HEK293 (cell line): ENCODE measurements around the gene LRP1B.

ENCODE experiments used
- CTCF ChIA-PET: fragments of 350-600 bp; formaldehyde crosslinking; extraction: SDS; loops from one replicate; lab custom pipeline; 2021; ENCODE audit warnings: antibody characterized with exemption; lab: Yijun Ruan, JAX
- POLR2A ChIA-PET: fragments of 300-600 bp; formaldehyde crosslinking; extraction: SDS; loops from one replicate; lab custom pipeline; 2020; ENCODE audit warnings: antibody characterized with exemption, inconsistent platforms; lab: Yijun Ruan, JAX
- H3K27ac ChIP-seq: fragments of 200-500 bp; sonication (Bioruptor generic); 2 replicates; pipeline ENCODE4 v1.5.1; 2014; ENCODE audit warnings: low read depth, low read length, control low read depth, inconsistent platforms; ENCODE audit errors: extremely low read depth
- H3K36me3 ChIP-seq, 2 experiments: fragments of 200-500 bp in 1 of 2; sonication (Bioruptor generic) in 1 of 2; 1 replicate in 1 of 2; 2 replicates in 1 of 2; pipeline ENCODE4 v1.5.1; 2014 to 2017; ENCODE audit warnings: inconsistent platforms in 2 of 2, low read length in 2 of 2; ENCODE audit not compliant: control insufficient read depth in 2 of 2, insufficient read depth in 1 of 2
- H3K4me1 ChIP-seq: fragments of 200-500 bp; sonication (Bioruptor generic); 2 replicates; pipeline ENCODE4 v1.5.1; 2014; ENCODE audit warnings: mild to moderate bottlenecking, low read length, inconsistent platforms; ENCODE audit not compliant: control insufficient read depth, insufficient read depth
- H3K4me3 ChIP-seq: 2 replicates; pipeline ENCODE4 v1.5.1; 2011; ENCODE audit warnings: low read depth, mild to moderate bottlenecking, control low read depth, low read length, moderate library complexity
- H3K9me3 ChIP-seq: fragments of 200-500 bp; sonication (Bioruptor generic); 2 replicates; pipeline ENCODE4 v1.5.1; 2014; ENCODE audit warnings: low read depth, low read length, inconsistent platforms; ENCODE audit not compliant: control insufficient read depth, insufficient read depth
- EGR2 ChIP-seq: fragments of 450-650 bp; formaldehyde crosslinking; IDR thresholded peaks from 2 replicates; pipeline ENCODE4 v1.5.1; 2016; ENCODE audit warnings: low read depth, missing biosample characterization, missing genetic modification characterization
- GLIS1 ChIP-seq: fragments of 450-650 bp; formaldehyde crosslinking; IDR thresholded peaks from 2 replicates; pipeline ENCODE4 v1.5.1; 2016; ENCODE audit warnings: missing biosample characterization, missing genetic modification characterization
- GLIS2 ChIP-seq: fragments of 450-650 bp; formaldehyde crosslinking; IDR thresholded peaks from 2 replicates; pipeline ENCODE4 v1.5.1; 2016; ENCODE audit warnings: missing biosample characterization, missing genetic modification characterization
- KLF16 ChIP-seq: fragments of 450-650 bp; formaldehyde crosslinking; IDR thresholded peaks from 2 replicates; pipeline ENCODE4 v1.5.1; 2017; ENCODE audit warnings: missing biosample characterization, missing genetic modification characterization
- KLF8 ChIP-seq: fragments of 450-650 bp; formaldehyde crosslinking; IDR thresholded peaks from 2 replicates; pipeline ENCODE4 v1.5.1; 2016; ENCODE audit warnings: missing biosample characterization, missing genetic modification characterization
- OSR2 ChIP-seq: fragments of 450-650 bp; formaldehyde crosslinking; IDR thresholded peaks from 2 replicates; pipeline ENCODE4 v1.5.1; 2016; ENCODE audit warnings: missing biosample characterization, missing genetic modification characterization
- TRIM28 ChIP-seq: IDR thresholded peaks from 2 replicates; pipeline ENCODE4 v1.6.1; 2011; ENCODE audit warnings: low read length, control low read depth, borderline replicate concordance
- ZBTB48 ChIP-seq: fragments of 450-650 bp; formaldehyde crosslinking; IDR thresholded peaks from 2 replicates; pipeline ENCODE4 v1.5.1; 2016; ENCODE audit warnings: missing biosample characterization, missing genetic modification characterization
- ZFHX2 ChIP-seq: fragments of 450-650 bp; formaldehyde crosslinking; conservative IDR thresholded peaks from 2 replicates; pipeline ENCODE4 v1.5.1; 2016; ENCODE audit warnings: missing biosample characterization, missing genetic modification characterization
- ZNF10 ChIP-seq: fragments of 450-650 bp; formaldehyde crosslinking; IDR thresholded peaks from 2 replicates; pipeline ENCODE4 v1.5.1; 2017; ENCODE audit warnings: missing biosample characterization, missing genetic modification characterization
- ZNF121 ChIP-seq: fragments of 450-650 bp; formaldehyde crosslinking; IDR thresholded peaks from 2 replicates; pipeline ENCODE4 v1.5.1; 2016; ENCODE audit warnings: missing biosample characterization, missing genetic modification characterization
- ZNF132 ChIP-seq: fragments of 450-650 bp; formaldehyde crosslinking; IDR thresholded peaks from 2 replicates; pipeline ENCODE4 v1.5.1; 2017; ENCODE audit warnings: missing biosample characterization, missing genetic modification characterization, borderline replicate concordance
- ZNF157 ChIP-seq: fragments of 450-650 bp; formaldehyde crosslinking; IDR thresholded peaks from 2 replicates; pipeline ENCODE4 v1.5.1; 2016; ENCODE audit warnings: missing biosample characterization, missing genetic modification characterization
- ZNF214 ChIP-seq: fragments of 450-650 bp; formaldehyde crosslinking; IDR thresholded peaks from 2 replicates; pipeline ENCODE4 v1.5.1; 2017; ENCODE audit warnings: missing biosample characterization, mild to moderate bottlenecking, missing genetic modification characterization, borderline replicate concordance
- ZNF324 ChIP-seq: fragments of 450-650 bp; formaldehyde crosslinking; IDR thresholded peaks from 2 replicates; pipeline ENCODE4 v1.5.1; 2016; ENCODE audit warnings: missing biosample characterization, missing genetic modification characterization
- ZNF341 ChIP-seq: fragments of 450-650 bp; formaldehyde crosslinking; IDR thresholded peaks from 2 replicates; pipeline ENCODE4; 2016; ENCODE audit warnings: low read depth, missing biosample characterization, missing genetic modification characterization
- ZNF423 ChIP-seq: fragments of 450-650 bp; formaldehyde crosslinking; IDR thresholded peaks from 2 replicates; pipeline ENCODE4 v1.5.1; 2016; ENCODE audit warnings: missing biosample characterization, missing genetic modification characterization
- ZNF426 ChIP-seq: fragments of 450-650 bp; formaldehyde crosslinking; IDR thresholded peaks from 2 replicates; pipeline ENCODE4 v1.5.1; 2017; ENCODE audit warnings: missing biosample characterization, missing genetic modification characterization, mild to moderate bottlenecking, inconsistent platforms, moderate library complexity
- ZNF501 ChIP-seq: fragments of 450-650 bp; formaldehyde crosslinking; IDR thresholded peaks from 2 replicates; pipeline ENCODE4 v1.5.1; 2016; ENCODE audit warnings: missing biosample characterization, missing genetic modification characterization
- ZNF626 ChIP-seq: fragments of 450-650 bp; sonication (Bioruptor Pico); formaldehyde crosslinking; IDR thresholded peaks from 2 replicates; pipeline ENCODE4 v1.5.1; 2018; ENCODE audit warnings: missing biosample characterization, missing genetic modification characterization, inconsistent platforms
- ZNF645 ChIP-seq: fragments of 450-650 bp; formaldehyde crosslinking; IDR thresholded peaks from 2 replicates; pipeline ENCODE4; 2016; ENCODE audit warnings: missing biosample characterization, missing genetic modification characterization
- ZNF768 ChIP-seq: fragments of 450-650 bp; formaldehyde crosslinking; IDR thresholded peaks from 2 replicates; pipeline ENCODE4 v1.5.1; 2018; ENCODE audit warnings: missing biosample characterization, mild to moderate bottlenecking, missing genetic modification characterization
- TF ChIP-seq, protein P1 (sequence below): fragments of 450-650 bp; IDR thresholded peaks from 2 replicates; pipeline ENCODE4 v1.5.1; 2018; ENCODE audit warnings: missing biosample characterization, missing genetic modification characterization
- TF ChIP-seq, protein P2 (sequence below): fragments of 450-650 bp; formaldehyde crosslinking; IDR thresholded peaks from 2 replicates; pipeline ENCODE4 v1.5.1; 2016; ENCODE audit warnings: missing biosample characterization, missing genetic modification characterization
- TF ChIP-seq, protein P3 (sequence below): fragments of 450-650 bp; formaldehyde crosslinking; IDR thresholded peaks from 2 replicates; pipeline ENCODE4 v1.5.1; 2016; ENCODE audit warnings: missing biosample characterization, missing genetic modification characterization, low read depth

LRP1B gene

GRCh38 chr2:140683658-140684057, 1447.2 kb downstream of the LRP1B start:
- H3K36me3 ChIP-seq, result no peaks in the 10 kb centered on the region
- ChIA-PET CTCF (no interaction called here), POLR2A (no interaction called here)
- H3K4me3 ChIP-seq, result no peak overlapping the region
- H3K4me1 ChIP-seq, result no peaks in the 10 kb centered on the region
- no peak overlapping the region for H3K27ac ChIP-seq
- TF ChIP-seq ZNF324, result no peak
- TF ChIP-seq GLIS1, result no peak
- no peak for TF ChIP-seq ZNF341 (tag by site-specific recombination)
- TF ChIP-seq, protein P1, sequence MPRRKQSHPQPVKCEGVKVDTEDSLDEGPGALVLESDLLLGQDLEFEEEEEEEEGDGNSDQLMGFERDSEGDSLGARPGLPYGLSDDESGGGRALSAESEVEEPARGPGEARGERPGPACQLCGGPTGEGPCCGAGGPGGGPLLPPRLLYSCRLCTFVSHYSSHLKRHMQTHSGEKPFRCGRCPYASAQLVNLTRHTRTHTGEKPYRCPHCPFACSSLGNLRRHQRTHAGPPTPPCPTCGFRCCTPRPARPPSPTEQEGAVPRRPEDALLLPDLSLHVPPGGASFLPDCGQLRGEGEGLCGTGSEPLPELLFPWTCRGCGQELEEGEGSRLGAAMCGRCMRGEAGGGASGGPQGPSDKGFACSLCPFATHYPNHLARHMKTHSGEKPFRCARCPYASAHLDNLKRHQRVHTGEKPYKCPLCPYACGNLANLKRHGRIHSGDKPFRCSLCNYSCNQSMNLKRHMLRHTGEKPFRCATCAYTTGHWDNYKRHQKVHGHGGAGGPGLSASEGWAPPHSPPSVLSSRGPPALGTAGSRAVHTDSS, result no peak
- TF ChIP-seq OSR2 (tag by site-specific recombination), result no peak
- no peak for TF ChIP-seq ZNF157
- no peak for TF ChIP-seq TRIM28
- TF ChIP-seq ZNF768 (tag by site-specific recombination), result no peak
- no peak for TF ChIP-seq GLIS2 (tag by site-specific recombination)
- no peak for TF ChIP-seq ZNF426
- TF ChIP-seq ZNF626 (tag by site-specific recombination), result no peak
- no peak for TF ChIP-seq ZNF121 (tag by site-specific recombination)
- TF ChIP-seq ZFHX2 (tag by site-specific recombination), result no peak
- TF ChIP-seq, protein P2, sequence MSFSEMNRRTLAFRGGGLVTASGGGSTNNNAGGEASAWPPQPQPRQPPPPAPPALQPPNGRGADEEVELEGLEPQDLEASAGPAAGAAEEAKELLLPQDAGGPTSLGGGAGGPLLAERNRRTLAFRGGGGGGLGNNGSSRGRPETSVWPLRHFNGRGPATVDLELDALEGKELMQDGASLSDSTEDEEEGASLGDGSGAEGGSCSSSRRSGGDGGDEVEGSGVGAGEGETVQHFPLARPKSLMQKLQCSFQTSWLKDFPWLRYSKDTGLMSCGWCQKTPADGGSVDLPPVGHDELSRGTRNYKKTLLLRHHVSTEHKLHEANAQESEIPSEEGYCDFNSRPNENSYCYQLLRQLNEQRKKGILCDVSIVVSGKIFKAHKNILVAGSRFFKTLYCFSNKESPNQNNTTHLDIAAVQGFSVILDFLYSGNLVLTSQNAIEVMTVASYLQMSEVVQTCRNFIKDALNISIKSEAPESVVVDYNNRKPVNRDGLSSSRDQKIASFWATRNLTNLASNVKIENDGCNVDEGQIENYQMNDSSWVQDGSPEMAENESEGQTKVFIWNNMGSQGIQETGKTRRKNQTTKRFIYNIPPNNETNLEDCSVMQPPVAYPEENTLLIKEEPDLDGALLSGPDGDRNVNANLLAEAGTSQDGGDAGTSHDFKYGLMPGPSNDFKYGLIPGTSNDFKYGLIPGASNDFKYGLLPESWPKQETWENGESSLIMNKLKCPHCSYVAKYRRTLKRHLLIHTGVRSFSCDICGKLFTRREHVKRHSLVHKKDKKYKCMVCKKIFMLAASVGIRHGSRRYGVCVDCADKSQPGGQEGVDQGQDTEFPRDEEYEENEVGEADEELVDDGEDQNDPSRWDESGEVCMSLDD (tag by site-specific recombination), result no peak
- TF ChIP-seq EGR2 (tag by site-specific recombination), result no peak
- no peak for TF ChIP-seq ZNF214
- TF ChIP-seq ZNF501 (tag by site-specific recombination), result no peak
- TF ChIP-seq KLF16 (tag by site-specific recombination), result no peak
- TF ChIP-seq, all 188 proteins: peak for 0
- H3K9me3 ChIP-seq, result no peaks in the 10 kb centered on the region

GRCh38 chr2:140680862-140681261, 1450.0 kb downstream of the LRP1B start:
- Histone ChIP-seq H3K36me3 (no peaks in the 10 kb centered on the region), H3K4me3 (no peak overlapping the region), H3K9me3 (no peaks in the 10 kb centered on the region), H3K4me1 (no peaks in the 10 kb centered on the region), H3K27ac (no peak overlapping the region)
- ChIA-PET CTCF (interaction anchor here (1.1 kb wide), 1 partner anchor 14 kb away, joined by 4 read pairs; no protein-coding TSS in a partner anchor), POLR2A (no interaction called here)
- no peak for TF ChIP-seq KLF8 (tag by site-specific recombination)
- no peak for TF ChIP-seq ZNF423 (tag by site-specific recombination)
- TF ChIP-seq ZNF501 (tag by site-specific recombination), result no peak
- TF ChIP-seq ZNF645 (tag by site-specific recombination), result no peak
- TF ChIP-seq, protein P3, sequence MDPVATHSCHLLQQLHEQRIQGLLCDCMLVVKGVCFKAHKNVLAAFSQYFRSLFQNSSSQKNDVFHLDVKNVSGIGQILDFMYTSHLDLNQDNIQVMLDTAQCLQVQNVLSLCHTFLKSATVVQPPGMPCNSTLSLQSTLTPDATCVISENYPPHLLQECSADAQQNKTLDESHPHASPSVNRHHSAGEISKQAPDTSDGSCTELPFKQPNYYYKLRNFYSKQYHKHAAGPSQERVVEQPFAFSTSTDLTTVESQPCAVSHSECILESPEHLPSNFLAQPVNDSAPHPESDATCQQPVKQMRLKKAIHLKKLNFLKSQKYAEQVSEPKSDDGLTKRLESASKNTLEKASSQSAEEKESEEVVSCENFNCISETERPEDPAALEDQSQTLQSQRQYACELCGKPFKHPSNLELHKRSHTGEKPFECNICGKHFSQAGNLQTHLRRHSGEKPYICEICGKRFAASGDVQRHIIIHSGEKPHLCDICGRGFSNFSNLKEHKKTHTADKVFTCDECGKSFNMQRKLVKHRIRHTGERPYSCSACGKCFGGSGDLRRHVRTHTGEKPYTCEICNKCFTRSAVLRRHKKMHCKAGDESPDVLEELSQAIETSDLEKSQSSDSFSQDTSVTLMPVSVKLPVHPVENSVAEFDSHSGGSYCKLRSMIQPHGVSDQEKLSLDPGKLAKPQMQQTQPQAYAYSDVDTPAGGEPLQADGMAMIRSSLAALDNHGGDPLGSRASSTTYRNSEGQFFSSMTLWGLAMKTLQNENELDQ (tag by site-specific recombination), result no peak
- no peak for TF ChIP-seq OSR2 (tag by site-specific recombination)
- TF ChIP-seq ZNF10 (tag by site-specific recombination), result no peak
- TF ChIP-seq ZBTB48 (tag by site-specific recombination), result no peak
- no peak for TF ChIP-seq ZNF132 (tag by site-specific recombination)
